Measurements from ENCODE around the gene PLD4. TPM values are rescaled to one million over a fixed set of nuclear protein-coding genes. Genes with fewer than 3 reads are reported as not detected.

PLD4 gene
- total and polyA plus RNA-seq, 4 experiments from 2014 or later = 0.68 TPM; not detected in 3

DNA sequence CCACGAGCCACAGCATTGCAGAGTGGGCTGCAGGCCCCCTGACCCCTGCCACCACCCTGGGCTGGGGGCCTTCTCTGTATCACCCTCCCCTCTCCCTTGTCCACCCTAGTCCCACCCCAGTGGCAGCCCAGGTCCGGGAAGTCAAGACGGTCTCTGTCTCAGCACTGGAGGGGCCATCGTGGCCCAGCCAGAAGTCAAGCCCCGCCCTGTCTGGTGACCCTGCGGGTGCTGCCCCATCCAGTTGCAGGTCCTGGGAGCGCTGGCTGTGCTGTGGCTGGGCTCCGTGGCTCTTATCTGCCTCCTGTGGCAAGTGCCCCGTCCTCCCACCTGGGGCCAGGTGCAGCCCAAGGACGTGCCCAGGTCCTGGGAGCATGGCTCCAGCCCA, 2.7 kb downstream of the PLD4 start:
- Histone ChIP-seq H3K4me3 (ENCODE audit: low read length in 2 of 2) (no peak overlapping the region), H3K9me3 (ENCODE audit: control insufficient read depth in 1 of 2, low read length in 2 of 2) (no peaks in the 10 kb centered on the region), H3K4me1 (ENCODE audit: insufficient read depth, low read length) (no peaks in the 10 kb centered on the region), H3K36me3 (ENCODE audit: insufficient read depth, low read length) (no peaks in the 10 kb centered on the region), H3K27me3 (ENCODE audit: insufficient read depth, low read length) (no peaks in the 10 kb centered on the region), H3K27ac (ENCODE audit: low read depth, low read length) (no peak overlapping the region)
- CTCF ChIA-PET (ENCODE audit: partially characterized antibody) = no interaction called here
- intact Hi-C loops (cut with micrococcal nuclease) = no loop called here
- no peak overlapping the region for H3K4me3 Mint-ChIP-seq
- H3K36me3 Mint-ChIP-seq = no peaks in the 10 kb centered on the region
- H3K9me3 Mint-ChIP-seq = peaks cover 0 to 3% (median 0%) of the 10 kb centered on the region in 8 donors
- no peaks in the 10 kb centered on the region for H3K4me1 Mint-ChIP-seq
- no peak for DNase-seq
- no peak overlapping the region for H3K27ac Mint-ChIP-seq
- peaks cover 3 to 4% of the 10 kb centered on the region in 2 donors for H3K27me3 Mint-ChIP-seq
- POLR2A ChIA-PET (ENCODE audit: partially characterized antibody) = no interaction called here

DNA sequence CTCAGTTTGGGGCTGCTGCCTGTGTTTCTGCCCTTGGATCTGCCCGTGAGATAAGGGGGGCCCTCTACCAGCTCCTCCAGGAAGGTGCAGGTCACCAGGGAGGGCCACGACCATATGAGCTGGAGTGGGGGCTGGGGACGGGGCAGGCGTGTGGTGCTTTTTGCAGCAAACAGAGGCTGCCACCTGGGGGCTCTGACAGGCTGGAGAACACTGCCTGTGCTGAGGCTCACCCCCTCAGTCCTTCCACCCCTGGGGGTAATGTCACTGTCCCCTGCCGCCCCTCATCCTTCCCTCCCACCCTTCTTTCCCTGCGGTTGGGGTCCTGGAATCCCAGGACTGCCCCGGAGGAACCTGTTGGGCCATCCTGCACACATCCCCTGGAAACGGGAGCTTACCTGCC, 3.2 kb downstream of the PLD4 start:
- H3K4me1 ChIP-seq (ENCODE audit: insufficient read depth, low read length) = no peaks in the 10 kb centered on the region
- Mint-ChIP-seq H3K27ac (no peak overlapping the region), H3K4me1 (no peaks in the 10 kb centered on the region), H3K36me3 (no peaks in the 10 kb centered on the region), H3K27me3 (peaks cover 3 to 4% of the 10 kb centered on the region in 2 donors), H3K9me3 (peaks cover 0 to 3% (median 0%) of the 10 kb centered on the region in 8 donors), H3K4me3 (no peak overlapping the region)
- POLR2A ChIA-PET (ENCODE audit: partially characterized antibody) = no interaction called here
- H3K36me3 ChIP-seq (ENCODE audit: insufficient read depth, low read length) = no peaks in the 10 kb centered on the region
- no peak overlapping the region for H3K4me3 ChIP-seq (ENCODE audit: low read length in 2 of 2)
- H3K9me3 ChIP-seq (ENCODE audit: control insufficient read depth in 1 of 2, low read length in 2 of 2) = no peaks in the 10 kb centered on the region
- CTCF ChIA-PET (ENCODE audit: partially characterized antibody) = no interaction called here
- no peak overlapping the region for H3K27ac ChIP-seq (ENCODE audit: low read depth, low read length)
- H3K27me3 ChIP-seq (ENCODE audit: insufficient read depth, low read length) = no peaks in the 10 kb centered on the region
- intact Hi-C loops (cut with micrococcal nuclease) = no loop called here
- no peak for DNase-seq

DNA sequence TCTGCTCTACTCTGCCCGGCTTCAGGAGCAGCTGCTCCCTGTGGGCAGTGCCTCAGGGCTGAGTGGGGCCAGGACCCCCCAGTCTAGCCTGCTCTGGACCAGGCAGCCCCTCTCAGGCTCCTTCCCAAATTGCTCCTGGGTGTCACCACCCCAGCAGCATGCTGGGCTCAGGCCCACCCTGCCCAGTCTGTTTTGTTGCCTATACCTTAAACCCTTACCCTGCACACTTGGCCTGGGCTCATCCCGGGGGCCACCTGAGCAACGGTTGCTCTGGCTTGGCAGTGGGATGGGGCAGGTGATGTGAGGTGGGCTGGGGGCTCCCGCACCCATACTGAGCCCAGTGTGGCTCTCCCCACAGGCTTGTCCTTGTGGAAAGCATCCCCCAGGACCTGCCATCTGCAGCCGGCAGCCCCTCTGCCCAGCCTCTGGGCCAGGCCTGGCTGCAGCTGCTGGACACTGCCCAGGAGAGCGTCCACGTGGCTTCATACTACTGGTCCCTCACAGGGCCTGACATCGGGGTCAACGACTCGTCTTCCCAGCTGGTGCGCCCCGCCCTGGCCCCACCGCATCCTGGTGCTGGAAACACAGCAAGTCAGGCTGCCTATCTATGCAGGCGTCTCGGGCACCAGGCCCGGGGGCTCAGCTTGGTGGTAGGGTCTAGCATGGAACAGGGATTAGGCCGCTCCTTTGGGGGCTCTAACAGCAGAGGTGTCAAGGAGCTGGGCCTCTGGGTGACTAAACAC, 3.9 kb downstream of the PLD4 start:
- H3K4me1 Mint-ChIP-seq = no peaks in the 10 kb centered on the region
- no peaks in the 10 kb centered on the region for H3K27me3 ChIP-seq (ENCODE audit: insufficient read depth, low read length)
- intact Hi-C loops (cut with micrococcal nuclease) = no loop called here
- no peaks in the 10 kb centered on the region for H3K9me3 ChIP-seq (ENCODE audit: control insufficient read depth in 1 of 2, low read length in 2 of 2)
- H3K27me3 Mint-ChIP-seq = peaks cover 2 to 3% of the 10 kb centered on the region in 2 donors
- H3K27ac ChIP-seq (ENCODE audit: low read depth, low read length) = no peak overlapping the region
- H3K4me3 ChIP-seq (ENCODE audit: low read length in 2 of 2) = no peak overlapping the region
- no peaks in the 10 kb centered on the region for H3K36me3 Mint-ChIP-seq
- no peak overlapping the region for H3K4me3 Mint-ChIP-seq
- H3K36me3 ChIP-seq (ENCODE audit: insufficient read depth, low read length) = no peaks in the 10 kb centered on the region
- no peak overlapping the region for H3K27ac Mint-ChIP-seq
- DNase-seq = no peak
- CTCF ChIA-PET (ENCODE audit: partially characterized antibody) = interaction anchor here (1.1 kb wide), 1 partner anchor 46 kb away, joined by 4 read pairs; no protein-coding TSS in a partner anchor
- POLR2A ChIA-PET (ENCODE audit: partially characterized antibody) = no interaction called here
- no peaks in the 10 kb centered on the region for H3K4me1 ChIP-seq (ENCODE audit: insufficient read depth, low read length)
- peaks cover 0 to 3% (median 0%) of the 10 kb centered on the region in 8 donors for H3K9me3 Mint-ChIP-seq

DNA sequence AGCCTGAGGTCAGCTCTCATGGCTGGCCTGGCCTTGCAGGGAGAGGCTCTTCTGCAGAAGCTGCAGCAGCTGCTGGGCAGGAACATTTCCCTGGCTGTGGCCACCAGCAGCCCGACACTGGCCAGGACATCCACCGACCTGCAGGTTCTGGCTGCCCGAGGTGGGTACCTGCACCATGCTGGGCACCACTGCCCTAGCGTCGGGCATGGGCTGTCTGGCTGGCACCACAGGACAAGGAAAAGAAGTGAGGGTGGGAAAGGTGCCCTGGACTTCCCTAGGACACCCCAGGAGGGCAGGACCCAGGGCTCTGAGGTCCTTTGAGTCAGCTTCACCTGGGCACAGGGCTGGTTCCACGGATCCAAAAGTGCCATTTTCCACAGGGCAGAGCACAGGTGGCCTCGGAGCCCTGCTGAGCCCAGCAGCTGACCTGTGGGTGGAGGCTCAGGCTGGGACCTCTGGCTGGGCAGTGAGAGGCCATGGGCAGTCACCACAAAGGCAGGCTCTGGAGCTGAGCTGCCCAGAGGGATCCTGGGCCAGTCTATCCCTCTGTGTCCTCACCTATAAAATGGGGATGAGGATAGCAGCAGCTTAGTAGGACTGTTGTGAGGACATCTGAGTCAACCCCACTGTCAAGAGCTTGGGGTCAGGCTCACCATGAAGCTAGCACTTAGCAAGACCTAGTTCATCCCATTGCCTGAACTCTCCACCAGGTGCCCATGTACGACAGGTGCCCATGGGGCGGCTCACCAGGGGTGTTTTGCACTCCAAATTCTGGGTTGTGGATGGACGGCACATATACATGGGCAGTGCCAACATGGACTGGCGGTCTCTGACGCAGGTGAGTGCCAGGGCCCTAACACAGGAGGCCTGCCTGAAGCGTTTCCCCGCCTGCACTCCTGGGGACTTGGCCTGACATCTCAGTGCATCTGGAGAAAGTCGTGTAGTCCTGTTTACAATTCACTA, 4.9 kb downstream of the PLD4 start:
- H3K36me3 Mint-ChIP-seq = no peaks in the 10 kb centered on the region
- peaks cover 0 to 2% (median 1%) of the 10 kb centered on the region in 4 donors for H3K4me1 Mint-ChIP-seq
- ChIA-PET CTCF (ENCODE audit: partially characterized antibody) (interaction anchor here (1.1 kb wide), 1 partner anchor 45 kb away, joined by 4 read pairs; no protein-coding TSS in a partner anchor), POLR2A (ENCODE audit: partially characterized antibody) (no interaction called here)
- no peak for DNase-seq
- H3K4me1 ChIP-seq (ENCODE audit: insufficient read depth, low read length) = no peaks in the 10 kb centered on the region
- H3K36me3 ChIP-seq (ENCODE audit: insufficient read depth, low read length) = no peaks in the 10 kb centered on the region
- no peaks in the 10 kb centered on the region for H3K9me3 ChIP-seq (ENCODE audit: control insufficient read depth in 1 of 2, low read length in 2 of 2)
- H3K27ac ChIP-seq (ENCODE audit: low read depth, low read length) = no peak overlapping the region
- H3K9me3 Mint-ChIP-seq = no peaks in the 10 kb centered on the region
- peaks cover 4% of the 10 kb centered on the region in 2 donors for H3K27me3 Mint-ChIP-seq
- no peak overlapping the region for H3K27ac Mint-ChIP-seq
- no peak overlapping the region for H3K4me3 ChIP-seq (ENCODE audit: low read length in 2 of 2)
- H3K4me3 Mint-ChIP-seq = peak overlapping the region in 1 of 8 donors; percentile 67
- H3K27me3 ChIP-seq (ENCODE audit: insufficient read depth, low read length) = no peaks in the 10 kb centered on the region
- intact Hi-C loops (cut with micrococcal nuclease) = no loop called here

DNA sequence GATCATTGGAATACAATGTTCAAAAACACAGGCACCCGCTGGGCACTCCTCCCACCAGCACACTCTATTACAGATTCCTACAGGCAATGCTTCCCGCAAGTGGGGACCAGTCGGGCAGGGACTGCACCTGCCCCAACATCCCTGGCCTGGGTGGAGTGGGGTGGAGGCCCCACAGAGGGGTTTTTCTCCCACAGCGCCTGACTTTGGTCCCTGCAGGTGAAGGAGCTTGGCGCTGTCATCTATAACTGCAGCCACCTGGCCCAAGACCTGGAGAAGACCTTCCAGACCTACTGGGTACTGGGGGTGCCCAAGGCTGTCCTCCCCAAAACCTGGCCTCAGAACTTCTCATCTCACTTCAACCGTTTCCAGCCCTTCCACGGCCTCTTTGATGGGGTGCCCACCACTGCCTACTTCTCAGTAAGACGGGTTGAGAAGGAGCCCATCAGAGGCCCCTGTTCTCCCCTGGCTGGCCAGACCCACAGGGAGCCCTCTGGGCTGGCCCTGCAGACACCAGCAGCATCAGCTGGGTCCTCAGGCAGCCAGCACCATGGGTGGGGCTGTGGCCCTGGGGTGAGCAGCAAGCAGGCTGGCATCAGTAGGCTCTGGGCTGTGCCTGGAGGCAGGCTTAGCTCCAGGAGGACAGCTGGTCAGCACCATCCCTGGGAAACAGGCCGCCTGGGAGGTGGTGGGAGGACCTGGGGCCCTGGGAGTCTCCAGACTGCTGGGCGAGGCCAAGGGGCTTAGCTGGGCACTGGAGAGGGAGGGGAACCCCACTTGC, 6.0 kb downstream of the PLD4 start:
- no peak overlapping the region for H3K27ac Mint-ChIP-seq
- Histone ChIP-seq H3K27me3 (ENCODE audit: insufficient read depth, low read length) (no peaks in the 10 kb centered on the region), H3K9me3 (ENCODE audit: control insufficient read depth in 1 of 2, low read length in 2 of 2) (no peaks in the 10 kb centered on the region), H3K4me3 (ENCODE audit: low read length in 2 of 2) (no peak overlapping the region), H3K27ac (ENCODE audit: low read depth, low read length) (no peak overlapping the region), H3K4me1 (ENCODE audit: insufficient read depth, low read length) (no peaks in the 10 kb centered on the region), H3K36me3 (ENCODE audit: insufficient read depth, low read length) (no peaks in the 10 kb centered on the region)
- H3K4me1 Mint-ChIP-seq = peaks cover 2 to 9% (median 3%) of the 10 kb centered on the region in 4 donors
- no peak for DNase-seq
- ChIA-PET CTCF (ENCODE audit: partially characterized antibody) (no interaction called here), POLR2A (ENCODE audit: partially characterized antibody) (no interaction called here)
- no peaks in the 10 kb centered on the region for H3K36me3 Mint-ChIP-seq
- intact Hi-C loops (cut with micrococcal nuclease) = no loop called here
- peaks cover 7 to 8% of the 10 kb centered on the region in 2 donors for H3K27me3 Mint-ChIP-seq
- no peaks in the 10 kb centered on the region for H3K9me3 Mint-ChIP-seq
- no peak overlapping the region for H3K4me3 Mint-ChIP-seq

DNA sequence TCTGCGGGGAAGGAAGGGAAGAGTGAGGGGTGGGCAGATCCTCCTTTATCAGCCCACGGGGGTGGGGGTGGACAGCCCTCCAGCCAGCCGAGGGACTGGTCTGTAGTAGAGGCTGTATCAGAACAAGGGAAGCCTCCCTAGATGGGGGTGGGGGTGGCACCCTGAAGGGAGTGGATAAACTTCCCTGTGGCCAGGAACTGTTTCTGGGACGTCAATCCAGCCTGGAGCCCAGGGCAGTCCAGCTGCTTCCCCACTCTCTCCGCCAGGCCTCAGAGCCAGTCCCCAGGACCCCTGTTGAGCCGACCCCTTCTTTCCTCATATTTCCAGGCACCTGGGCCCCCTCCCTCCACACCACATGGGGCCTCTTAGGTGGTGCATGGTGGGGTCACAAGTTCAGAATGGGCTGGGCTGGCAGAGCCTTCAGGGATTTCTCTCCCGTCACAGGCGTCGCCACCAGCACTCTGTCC, 6.7 kb downstream of the PLD4 start:
- Histone ChIP-seq H3K4me1 (ENCODE audit: insufficient read depth, low read length) (no peaks in the 10 kb centered on the region), H3K27me3 (ENCODE audit: insufficient read depth, low read length) (no peaks in the 10 kb centered on the region), H3K27ac (ENCODE audit: low read depth, low read length) (no peak overlapping the region), H3K36me3 (ENCODE audit: insufficient read depth, low read length) (no peaks in the 10 kb centered on the region), H3K9me3 (ENCODE audit: control insufficient read depth in 1 of 2, low read length in 2 of 2) (no peaks in the 10 kb centered on the region), H3K4me3 (ENCODE audit: low read length in 2 of 2) (no peak overlapping the region)
- H3K4me3 Mint-ChIP-seq = no peak overlapping the region
- H3K27me3 Mint-ChIP-seq = peaks cover 8% of the 10 kb centered on the region in 2 donors
- H3K27ac Mint-ChIP-seq = no peak overlapping the region
- peaks cover 2 to 9% (median 3%) of the 10 kb centered on the region in 4 donors for H3K4me1 Mint-ChIP-seq
- no peak for DNase-seq
- ChIA-PET CTCF (ENCODE audit: partially characterized antibody) (no interaction called here), POLR2A (ENCODE audit: partially characterized antibody) (no interaction called here)
- intact Hi-C loops (cut with micrococcal nuclease) = no loop called here
- H3K36me3 Mint-ChIP-seq = no peaks in the 10 kb centered on the region
- H3K9me3 Mint-ChIP-seq = no peaks in the 10 kb centered on the region
